HS-27A (cell line): Measurements from ENCODE around the gene SIPA1L3.
A peak's percentile ranks its signal among the peaks of the same experiment; 100 is the strongest.

Experiments
- DNase-seq: peaks from one replicate; pipeline ENCODE4 v3.0.0-alpha.2; 2012; ENCODE audit warnings: low read depth, missing footprints

SIPA1L3 gene

GRCh38 chr19:38107129-38107528 is 200.1 kb downstream of the SIPA1L3 start:
- DNase-seq, result no peak

- DNase-seq, result no peak
These were observed 204.9 kb downstream of the SIPA1L3 start for GRCh38 chr19:38111898-38112297.

- no peak for DNase-seq
These were observed 207.6 kb downstream of the SIPA1L3 start for GRCh38 chr19:38114651-38115050.

GRCh38 chr19:38115271-38115802 is 208.3 kb downstream of the SIPA1L3 start:
- DNase-seq, result no peak

- no peak for DNase-seq
These were observed 211.2 kb downstream of the SIPA1L3 start for GRCh38 chr19:38118176-38118575.

GRCh38 chr19:38120471-38121025 is 213.5 kb downstream of the SIPA1L3 start:
- no peak for DNase-seq

GRCh38 chr19:38122402-38123093 is 215.5 kb downstream of the SIPA1L3 start:
- DNase-seq, result no peak

- DNase-seq, result no peak
These were observed 218.2 kb downstream of the SIPA1L3 start for GRCh38 chr19:38125238-38125637.

GRCh38 chr19:38130399-38130798 is 223.4 kb downstream of the SIPA1L3 start:
- DNase-seq, result no peak

GRCh38 chr19:38132781-38133180 is 225.8 kb downstream of the SIPA1L3 start:
- no peak for DNase-seq

GRCh38 chr19:38133319-38133718 is 226.3 kb downstream of the SIPA1L3 start:
- DNase-seq, result no peak

- DNase-seq, result peak; percentile 20
These were observed 227.6 kb downstream of the SIPA1L3 start for GRCh38 chr19:38134540-38135149.

GRCh38 chr19:38135150-38135998 is 228.4 kb downstream of the SIPA1L3 start:
- DNase-seq, result no peak

GRCh38 chr19:38139122-38139521 is 232.1 kb downstream of the SIPA1L3 start:
- no peak for DNase-seq

- no peak for DNase-seq
These were observed 234.1 kb downstream of the SIPA1L3 start for GRCh38 chr19:38141108-38141507.

GRCh38 chr19:38142176-38143035 is 235.4 kb downstream of the SIPA1L3 start:
- DNase-seq, result peak; percentile 17

GRCh38 chr19:38143847-38144246 is 236.8 kb downstream of the SIPA1L3 start:
- no peak for DNase-seq

- DNase-seq, result no peak
These were observed 237.7 kb downstream of the SIPA1L3 start for GRCh38 chr19:38144667-38145066.

- no peak for DNase-seq
These were observed 238.6 kb downstream of the SIPA1L3 start for GRCh38 chr19:38145623-38146022.

GRCh38 chr19:38148337-38148736 is 241.3 kb downstream of the SIPA1L3 start:
- no peak for DNase-seq

GRCh38 chr19:38149661-38150061 is 242.7 kb downstream of the SIPA1L3 start:
- DNase-seq, result no peak
